Measurements from ENCODE around the gene KRTAP9-9. TPM values are rescaled to one million over a fixed set of nuclear protein-coding genes. Genes with fewer than 3 reads are reported as not detected.
"Not testable (repeated sequence)": the region's sequence is repeated elsewhere in the genome, so short reads cannot be mapped to it uniquely, and the experiment has no call there.

The KRTAP9-9 gene
- total and polyA plus RNA-seq, 9 of the 15 experiments (the other 6 are each of a cell fraction or from before 2014, with no cell fraction given) = not detected

DNA sequence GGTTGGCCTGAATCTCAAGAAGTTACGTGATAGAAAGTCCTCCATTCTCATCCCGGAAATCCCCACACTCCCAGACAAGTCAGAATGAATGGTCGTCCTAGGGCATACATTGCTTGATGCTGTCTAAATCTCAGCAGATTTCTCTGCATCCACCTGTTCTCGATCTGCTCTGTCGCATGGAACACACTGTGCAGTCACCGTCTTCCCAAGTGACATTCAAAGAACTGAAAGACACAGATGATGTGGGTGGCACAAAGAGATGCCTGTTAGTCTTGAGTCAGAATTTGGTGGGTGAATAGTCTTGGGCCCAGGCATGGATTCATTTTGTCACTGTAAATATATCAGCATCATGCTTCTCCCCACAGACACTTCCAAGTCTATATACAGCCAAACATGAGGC, 23.5 kb upstream of the KRTAP9-9 start (continued):
- TF ChIP-seq DMBX1 (CRISPR knock-in tag; IDR thresholded peaks at IDR 0.05; ENCODE audit: borderline replicate concordance) (no peak), STAT5B (CRISPR knock-in tag; IDR thresholded peaks at IDR 0.05) (no peak), ZNF586 (CRISPR knock-in tag; conservative IDR thresholded peaks at IDR 0.05) (no peak), SPI1 (IDR thresholded peaks at IDR 0.05; ENCODE audit: borderline replicate concordance, low read depth, low read length) (no peak)

DNA sequence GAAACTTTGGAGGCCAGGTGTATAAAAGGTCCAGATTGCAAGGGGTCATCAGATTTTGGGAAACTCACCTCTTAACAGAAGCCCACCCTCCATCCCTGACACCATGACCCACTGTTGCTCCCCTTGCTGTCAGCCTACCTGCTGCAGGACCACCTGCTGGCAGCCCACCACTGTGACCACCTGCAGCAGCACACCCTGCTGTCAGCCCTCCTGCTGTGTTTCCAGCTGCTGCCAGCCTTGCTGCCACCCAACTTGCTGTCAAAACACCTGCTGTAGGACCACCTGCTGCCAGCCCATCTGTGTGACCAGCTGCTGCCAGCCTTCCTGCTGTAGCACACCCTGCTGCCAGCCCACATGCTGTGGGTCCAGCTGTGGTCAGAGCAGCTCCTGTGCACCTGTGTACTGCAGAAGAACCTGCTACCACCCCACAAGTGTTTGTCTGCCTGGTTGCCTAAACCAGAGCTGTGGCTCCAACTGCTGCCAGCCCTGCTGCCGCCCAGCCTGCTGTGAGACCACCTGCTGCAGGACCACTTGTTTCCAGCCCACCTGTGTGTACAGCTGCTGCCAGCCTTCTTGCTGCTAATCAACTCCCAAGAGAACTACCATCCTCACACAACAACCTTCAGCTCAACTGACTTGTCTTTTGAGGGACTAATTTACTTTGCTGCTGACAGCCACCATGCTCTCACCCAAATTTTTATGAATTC, 22.6 kb upstream of the KRTAP9-9 start, which contains the start of gene KRTAP9-3:
TSS of gene KRTAP9-3 (plus strand) at position 51 of the 707 bp plus-strand sequence. CDS start at position 104, 53 bp downstream.
- H4K20me1 ChIP-seq (replicated peaks; ENCODE audit: control insufficient read depth, insufficient read depth, low read length); ATAC-seq; H3K9me3 ChIP-seq (replicated peaks; ENCODE audit: control insufficient read depth, insufficient read depth, low read depth, low read length); H3K36me3 ChIP-seq (ENCODE audit: control insufficient read depth, insufficient read depth, low read length); DNase-seq (ENCODE audit: extremely low read depth in 1 of 4, low spot score in 3 of 4); H3K4me3 ChIP-seq; in situ Hi-C loops (cut with MboI); H3K4me1 ChIP-seq (replicated peaks in 1 of 2; ENCODE audit: control insufficient read depth in 2 of 2, insufficient read depth in 2 of 2, low read length in 2 of 2); CTCF ChIA-PET (ENCODE audit: low intra/inter-chr PET ratio); FAIRE-seq; H3K9me1 ChIP-seq (ENCODE audit: control insufficient read depth, insufficient read depth, low read length); H3K27me3 ChIP-seq (ENCODE audit: control insufficient read depth in 2 of 2, insufficient read depth in 2 of 2, low read length in 2 of 2); BruUV-seq (replicated peaks); intact Hi-C loops (cut with micrococcal nuclease); H2AFZ ChIP-seq (ENCODE audit: low read depth, low read length); H3K4me2 ChIP-seq (ENCODE audit: insufficient read depth, low read length); H3K27ac ChIP-seq (ENCODE audit: extremely low read depth, low read depth, low read length); H3K9ac ChIP-seq (ENCODE audit: insufficient read depth in 1 of 2, low read depth in 2 of 2, low read length in 2 of 2); H3K79me2 ChIP-seq (ENCODE audit: control insufficient read depth, insufficient read depth, low read length): not testable (repeated sequence)
- 0% methylated on average over 1 of the region's 1 CpG for WGBS (ENCODE audit: insufficient coverage, low coverage, missing lambda C conversion rate)
- POLR2A ChIA-PET = interaction anchor here (0.7 kb wide), 1 partner anchor 457 kb away, joined by 3 read pairs; no protein-coding TSS in a partner anchor

DNA sequence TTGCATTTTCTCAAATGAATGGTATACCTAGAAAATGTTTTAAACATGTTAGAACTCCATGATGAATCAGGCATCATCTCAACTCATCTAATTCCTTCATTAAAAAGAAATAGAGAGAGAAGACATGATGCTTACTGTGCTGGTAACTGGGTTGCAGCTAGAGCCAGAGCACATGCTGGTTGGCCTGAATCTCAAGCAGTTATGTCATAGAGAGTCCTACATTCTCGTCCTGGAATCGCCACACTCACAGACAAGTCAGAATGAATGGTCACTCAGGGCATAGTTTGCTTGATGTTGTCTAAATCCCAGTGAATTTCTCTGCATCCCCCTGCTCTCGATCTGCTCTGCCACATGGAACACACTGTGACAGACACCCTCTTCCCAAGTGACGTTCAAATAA, 18.1 kb upstream of the KRTAP9-9 start:
- CTCF ChIA-PET (ENCODE audit: low intra/inter-chr PET ratio); H3K4me3 ChIP-seq; H3K27ac ChIP-seq (ENCODE audit: extremely low read depth, low read depth, low read length); H3K27me3 ChIP-seq (ENCODE audit: control insufficient read depth in 2 of 2, insufficient read depth in 2 of 2, low read length in 2 of 2); DNase-seq (ENCODE audit: extremely low read depth in 1 of 4, low spot score in 3 of 4); in situ Hi-C loops (cut with MboI); H4K20me1 ChIP-seq (replicated peaks; ENCODE audit: control insufficient read depth, insufficient read depth, low read length); H3K9ac ChIP-seq (ENCODE audit: insufficient read depth in 1 of 2, low read depth in 2 of 2, low read length in 2 of 2); H3K4me2 ChIP-seq (ENCODE audit: insufficient read depth, low read length); H3K4me1 ChIP-seq (replicated peaks in 1 of 2; ENCODE audit: control insufficient read depth in 2 of 2, insufficient read depth in 2 of 2, low read length in 2 of 2); H2AFZ ChIP-seq (ENCODE audit: low read depth, low read length); ATAC-seq; FAIRE-seq; BruUV-seq (replicated peaks); intact Hi-C loops (cut with micrococcal nuclease); H3K9me1 ChIP-seq (ENCODE audit: control insufficient read depth, insufficient read depth, low read length); H3K79me2 ChIP-seq (ENCODE audit: control insufficient read depth, insufficient read depth, low read length); H3K36me3 ChIP-seq (ENCODE audit: control insufficient read depth, insufficient read depth, low read length); POLR2A ChIA-PET; H3K9me3 ChIP-seq (replicated peaks; ENCODE audit: control insufficient read depth, insufficient read depth, low read depth, low read length): not testable (repeated sequence)
- WGBS (ENCODE audit: insufficient coverage, low coverage, missing lambda C conversion rate) = 0% methylated on average over 4 of the region's 4 CpGs

DNA sequence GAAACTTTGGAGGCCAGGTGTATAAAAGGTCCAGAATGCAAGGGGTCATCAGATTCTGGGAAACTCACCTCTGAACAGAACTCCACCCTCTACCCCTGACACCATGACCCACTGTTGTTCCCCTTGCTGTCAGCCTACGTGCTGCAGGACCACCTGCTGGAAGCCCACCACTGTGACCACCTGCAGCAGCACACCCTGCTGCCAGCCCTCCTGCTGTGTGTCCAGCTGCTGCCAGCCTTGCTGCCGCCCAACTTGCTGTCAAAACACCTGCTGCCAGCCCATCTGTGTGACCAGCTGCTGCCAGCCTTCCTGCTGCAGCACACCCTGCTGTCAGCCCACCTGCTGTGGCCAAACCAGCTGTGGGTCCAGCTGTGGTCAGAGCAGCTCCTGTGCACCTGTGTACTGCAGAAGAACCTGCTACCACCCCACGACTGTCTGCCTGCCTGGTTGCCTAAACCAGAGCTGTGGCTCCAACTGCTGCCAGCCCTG, 17.2 kb upstream of the KRTAP9-9 start, which contains the start of gene KRTAP9-8:
TSS of gene KRTAP9-8 (plus strand) at position 51 of the 489 bp plus-strand sequence. CDS start at position 104, 53 bp downstream.
- H3K79me2 ChIP-seq (ENCODE audit: control insufficient read depth, insufficient read depth, low read length); BruUV-seq (replicated peaks); H3K4me2 ChIP-seq (ENCODE audit: insufficient read depth, low read length): not testable (repeated sequence)

More for the DNA sequence above, 17.2 kb upstream of the KRTAP9-9 start, which contains the start of gene KRTAP9-8:
- H4K20me1 ChIP-seq (replicated peaks; ENCODE audit: control insufficient read depth, insufficient read depth, low read length); intact Hi-C loops (cut with micrococcal nuclease); H3K27ac ChIP-seq (ENCODE audit: extremely low read depth, low read depth, low read length); H3K9ac ChIP-seq (ENCODE audit: insufficient read depth in 1 of 2, low read depth in 2 of 2, low read length in 2 of 2); H3K4me1 ChIP-seq (replicated peaks in 1 of 2; ENCODE audit: control insufficient read depth in 2 of 2, insufficient read depth in 2 of 2, low read length in 2 of 2); CTCF ChIA-PET (ENCODE audit: low intra/inter-chr PET ratio); H2AFZ ChIP-seq (ENCODE audit: low read depth, low read length); H3K36me3 ChIP-seq (ENCODE audit: control insufficient read depth, insufficient read depth, low read length); H3K9me3 ChIP-seq (replicated peaks; ENCODE audit: control insufficient read depth, insufficient read depth, low read depth, low read length); H3K9me1 ChIP-seq (ENCODE audit: control insufficient read depth, insufficient read depth, low read length); DNase-seq (ENCODE audit: extremely low read depth in 1 of 4, low spot score in 3 of 4); FAIRE-seq; H3K4me3 ChIP-seq; ATAC-seq; POLR2A ChIA-PET; H3K27me3 ChIP-seq (ENCODE audit: control insufficient read depth in 2 of 2, insufficient read depth in 2 of 2, low read length in 2 of 2); in situ Hi-C loops (cut with MboI): not testable (repeated sequence)
- WGBS (ENCODE audit: insufficient coverage, low coverage, missing lambda C conversion rate) = 0% methylated on average over 2 of the region's 3 CpGs
